ENCODE data around the gene OR10A6. TPM values are rescaled to one million over a fixed set of nuclear protein-coding genes. Genes with fewer than 3 reads are reported as not detected.

Gene OR10A6
- total RNA-seq, 1 donor from 2014 or later = not detected

DNA sequence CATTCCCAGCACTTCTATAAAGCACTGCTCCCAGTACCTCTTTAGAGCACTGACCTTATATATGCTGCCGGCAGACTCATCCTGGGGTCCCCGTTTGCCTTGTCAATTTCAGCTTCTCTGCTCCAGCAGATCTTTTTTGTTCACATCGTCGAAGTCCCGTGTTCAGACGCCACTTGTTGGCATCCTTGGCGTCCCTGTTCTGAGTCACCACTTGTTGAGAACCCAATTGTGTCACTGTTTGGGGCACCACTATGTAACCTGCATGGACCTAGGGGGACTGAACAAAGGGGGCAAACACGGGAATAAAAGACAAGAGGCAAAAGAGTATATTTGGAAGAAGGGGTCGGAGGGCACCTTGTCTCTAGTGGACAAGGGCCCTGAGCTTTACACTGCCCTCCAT is 25.5 kb downstream of the OR10A6 start:
- intact Hi-C loops (cut with micrococcal nuclease) = no loop called here
- Histone ChIP-seq H3K4me1 (no peaks in the 10 kb centered on the region), H3K27ac (replicated peaks) (no peak overlapping the region)

DNA sequence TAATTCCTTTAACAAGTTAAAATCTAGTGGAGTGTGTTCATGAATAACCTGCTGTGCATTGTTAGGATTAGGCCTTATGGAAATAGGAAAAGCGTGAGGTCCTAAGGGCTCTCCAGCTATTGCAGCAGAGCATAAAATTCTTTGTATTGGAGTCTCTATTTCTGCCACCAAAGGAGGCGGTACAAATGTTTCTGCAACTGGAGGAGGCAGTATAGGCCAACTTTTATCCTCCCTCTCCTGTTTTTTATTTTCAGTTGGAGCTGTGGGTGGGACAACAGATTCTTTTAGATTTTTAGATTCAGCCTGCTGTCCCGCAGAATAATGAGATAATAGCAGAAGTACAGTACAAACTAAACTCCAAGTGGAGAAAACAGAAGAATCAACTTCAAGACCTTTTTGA is 26.2 kb downstream of the OR10A6 start:
- H3K9me3 ChIP-seq (replicated peaks) = no peaks in the 10 kb centered on the region
- no peak overlapping the region for H3K4me3 ChIP-seq
- H3K36me3 ChIP-seq = no peaks in the 10 kb centered on the region
- H3K27ac ChIP-seq (replicated peaks) = no peak overlapping the region
- TF ChIP-seq, protein P1, sequence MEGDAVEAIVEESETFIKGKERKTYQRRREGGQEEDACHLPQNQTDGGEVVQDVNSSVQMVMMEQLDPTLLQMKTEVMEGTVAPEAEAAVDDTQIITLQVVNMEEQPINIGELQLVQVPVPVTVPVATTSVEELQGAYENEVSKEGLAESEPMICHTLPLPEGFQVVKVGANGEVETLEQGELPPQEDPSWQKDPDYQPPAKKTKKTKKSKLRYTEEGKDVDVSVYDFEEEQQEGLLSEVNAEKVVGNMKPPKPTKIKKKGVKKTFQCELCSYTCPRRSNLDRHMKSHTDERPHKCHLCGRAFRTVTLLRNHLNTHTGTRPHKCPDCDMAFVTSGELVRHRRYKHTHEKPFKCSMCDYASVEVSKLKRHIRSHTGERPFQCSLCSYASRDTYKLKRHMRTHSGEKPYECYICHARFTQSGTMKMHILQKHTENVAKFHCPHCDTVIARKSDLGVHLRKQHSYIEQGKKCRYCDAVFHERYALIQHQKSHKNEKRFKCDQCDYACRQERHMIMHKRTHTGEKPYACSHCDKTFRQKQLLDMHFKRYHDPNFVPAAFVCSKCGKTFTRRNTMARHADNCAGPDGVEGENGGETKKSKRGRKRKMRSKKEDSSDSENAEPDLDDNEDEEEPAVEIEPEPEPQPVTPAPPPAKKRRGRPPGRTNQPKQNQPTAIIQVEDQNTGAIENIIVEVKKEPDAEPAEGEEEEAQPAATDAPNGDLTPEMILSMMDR (IDR thresholded peaks at IDR 0.05; ENCODE audit: borderline replicate concordance) = no peak
- no peaks in the 10 kb centered on the region for H3K4me1 ChIP-seq
- DNase-seq = no peak
- intact Hi-C loops (cut with micrococcal nuclease) = no loop called here
- peaks cover 65% of the 10 kb centered on the region for H3K27me3 ChIP-seq (ENCODE audit: low read depth)

More for the DNA sequence above, 25.5 kb downstream of the OR10A6 start:
- TF ChIP-seq, protein P1 (IDR thresholded peaks at IDR 0.05; ENCODE audit: borderline replicate concordance) = no peak
- DNase-seq = no peak
- H3K27me3 ChIP-seq (ENCODE audit: low read depth) = peaks cover 69% of the 10 kb centered on the region
- H3K9me3 ChIP-seq (replicated peaks) = no peaks in the 10 kb centered on the region
- no peaks in the 10 kb centered on the region for H3K36me3 ChIP-seq
- no peak overlapping the region for H3K4me3 ChIP-seq

DNA sequence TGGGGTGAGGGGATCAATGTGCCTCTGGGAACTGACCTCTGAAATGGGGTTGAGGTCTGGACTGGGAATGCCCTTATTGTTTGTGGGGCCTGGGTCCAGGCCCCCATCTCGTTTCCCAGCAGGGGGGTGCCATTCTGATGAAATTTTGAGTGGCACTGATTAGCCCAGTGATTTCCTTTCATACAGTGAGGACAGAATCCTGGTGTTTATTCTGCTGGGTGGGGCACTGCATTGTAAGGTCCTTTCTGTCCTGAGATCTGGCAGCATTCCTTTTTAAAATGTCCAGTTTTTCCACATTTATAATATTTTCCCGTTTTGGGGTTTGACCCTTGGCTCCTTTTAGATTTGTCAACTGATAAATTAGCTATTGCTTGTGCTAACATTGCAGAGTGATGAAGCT is 27.1 kb downstream of the OR10A6 start:
- no peaks in the 10 kb centered on the region for H3K9me3 ChIP-seq (replicated peaks)
- peaks cover 55% of the 10 kb centered on the region for H3K27me3 ChIP-seq (ENCODE audit: low read depth)
- no peak overlapping the region for H3K4me3 ChIP-seq
- no peak overlapping the region for H3K27ac ChIP-seq (replicated peaks)
- H3K36me3 ChIP-seq = no peaks in the 10 kb centered on the region
- DNase-seq = no peak
- TF ChIP-seq, protein P1 (IDR thresholded peaks at IDR 0.05; ENCODE audit: borderline replicate concordance) = no peak
- no peaks in the 10 kb centered on the region for H3K4me1 ChIP-seq
- intact Hi-C loops (cut with micrococcal nuclease) = no loop called here

DNA sequence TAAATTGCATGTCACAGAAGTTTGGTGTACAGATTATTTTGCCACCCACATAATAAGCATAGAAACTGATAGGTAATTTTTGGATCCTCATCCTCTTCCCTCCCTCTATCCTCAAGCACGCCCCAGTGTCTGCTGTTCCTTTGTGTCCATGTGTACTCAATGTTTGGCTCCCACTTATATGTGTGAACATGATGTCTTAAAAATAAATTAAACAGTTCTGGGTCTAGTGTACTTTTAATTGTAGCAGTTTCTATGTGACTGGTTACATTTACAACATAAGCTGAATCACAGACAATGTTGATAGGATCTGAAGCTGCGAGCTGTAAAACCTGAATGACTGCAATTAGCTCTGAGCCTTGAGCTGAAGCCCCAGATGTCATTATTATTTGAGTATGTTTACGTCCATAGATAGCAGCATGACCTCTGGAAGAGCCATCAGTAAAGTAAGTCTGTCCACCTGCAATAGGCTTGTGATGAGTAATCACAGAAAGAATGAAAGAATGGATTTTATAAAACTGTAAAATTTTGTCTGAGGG is 29.7 kb downstream of the OR10A6 start:
- H3K4me1 ChIP-seq = no peaks in the 10 kb centered on the region
- DNase-seq = no peak
- H3K4me3 ChIP-seq = no peak overlapping the region
- H3K27ac ChIP-seq (replicated peaks) = no peak overlapping the region
- H3K9me3 ChIP-seq (replicated peaks) = no peaks in the 10 kb centered on the region
- TF ChIP-seq, protein P1 (IDR thresholded peaks at IDR 0.05; ENCODE audit: borderline replicate concordance) = no peak
- intact Hi-C loops (cut with micrococcal nuclease) = no loop called here
- peaks cover 31% of the 10 kb centered on the region for H3K27me3 ChIP-seq (ENCODE audit: low read depth)
- H3K36me3 ChIP-seq = no peaks in the 10 kb centered on the region

DNA sequence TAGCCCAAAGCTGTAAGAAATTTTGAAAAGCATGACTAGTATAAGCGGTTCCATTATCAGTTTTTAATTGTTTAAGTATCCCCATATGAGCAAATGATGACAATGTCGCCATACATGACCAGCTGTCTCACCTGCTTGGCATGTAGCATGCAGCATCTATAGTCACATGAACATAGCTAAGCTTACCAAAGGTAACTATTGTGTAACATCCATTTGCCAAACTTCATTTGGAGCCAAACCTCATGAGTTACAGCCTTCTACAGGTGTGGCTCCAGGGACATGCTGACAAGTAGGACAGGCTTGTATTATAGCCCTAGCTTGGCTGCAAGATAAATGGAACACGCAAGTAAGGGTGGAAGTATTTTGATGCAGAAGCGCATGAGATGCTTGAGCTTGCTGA is 30.4 kb downstream of the OR10A6 start:
- TF ChIP-seq, protein P1 (IDR thresholded peaks at IDR 0.05; ENCODE audit: borderline replicate concordance) = no peak
- Histone ChIP-seq H3K4me1 (no peaks in the 10 kb centered on the region), H3K27ac (replicated peaks) (no peak overlapping the region), H3K27me3 (ENCODE audit: low read depth) (peaks cover 31% of the 10 kb centered on the region), H3K36me3 (no peaks in the 10 kb centered on the region), H3K9me3 (replicated peaks) (no peaks in the 10 kb centered on the region), H3K4me3 (no peak overlapping the region)
- DNase-seq = no peak
- intact Hi-C loops (cut with micrococcal nuclease) = no loop called here
